H1 (cell line): ENCODE results near the gene FAM107A. TPM values are rescaled to one million over a fixed set of nuclear protein-coding genes. Genes with fewer than 3 reads are reported as not detected.

Source experiments
- CTCF ChIA-PET: fragments of 300-600 bp; sonication (Branson Sonifier 250); formaldehyde crosslinking; loops from one replicate; lab custom pipeline; 2021; ENCODE audit not compliant: partially characterized antibody; lab: Charles Lee
- POLR2A ChIA-PET: fragments of 300-600 bp; sonication (Branson Sonifier 250); formaldehyde crosslinking; loops from one replicate; lab custom pipeline; 2021; ENCODE audit warnings: inconsistent platforms; ENCODE audit not compliant: partially characterized antibody; lab: Charles Lee
- DNase-seq, 2 experiments: peaks; one replicate each; pipeline versions ENCODE4 v3.0.0 to v3.0.0-alpha.2; 2010 to 2022; ENCODE audit warnings: low spot score in 2 of 2, low read depth in 1 of 2, mixed read lengths in 1 of 2
- FAIRE-seq: peaks from 2 replicates; lab custom pipeline; 2011; peaks lifted over from hg19 to GRCh38; lab: Jason Lieb, UNC
- H2AFZ ChIP-seq: 2 replicates; pipeline ENCODE4 v1.8.1; 2012; ENCODE audit warnings: low read length, inconsistent platforms
- H2AK5ac ChIP-seq: 2 replicates; pipeline ENCODE4 v1.6.1; 2013; ENCODE audit warnings: low read depth, low read length
- H2BK120ac ChIP-seq: replicated peaks from 2 replicates; pipeline ENCODE3; 2013; ENCODE audit warnings: low read depth, low read length, inconsistent platforms
- H2BK12ac ChIP-seq: 2 replicates; pipeline ENCODE4 v1.6.1; 2013; ENCODE audit warnings: low read depth, low read length
- H2BK15ac ChIP-seq: 2 replicates; pipeline ENCODE4 v1.6.1; 2013; ENCODE audit warnings: low read length
- H2BK20ac ChIP-seq: 2 replicates; pipeline ENCODE4 v1.6.1; 2013; ENCODE audit warnings: low read length
- H2BK5ac ChIP-seq: 2 replicates; pipeline ENCODE4 v1.6.1; 2013; ENCODE audit warnings: low read depth, low read length
- H3K14ac ChIP-seq: 2 replicates; pipeline ENCODE4 v1.6.1; 2013; ENCODE audit warnings: inconsistent platforms; ENCODE audit not compliant: insufficient read length
- H3K18ac ChIP-seq: 2 replicates; pipeline ENCODE4 v1.6.1; 2013; ENCODE audit warnings: low read length; ENCODE audit errors: extremely low read depth
- H3K23ac ChIP-seq: 2 replicates; pipeline ENCODE4 v1.6.1; 2013; ENCODE audit warnings: inconsistent platforms; ENCODE audit not compliant: insufficient read length
- H3K23me2 ChIP-seq: 2 replicates; pipeline ENCODE4 v1.6.1; 2013; ENCODE audit warnings: low read depth, low read length
- H3K27ac ChIP-seq: 2 replicates; pipeline ENCODE4 v1.6.1; 2011; ENCODE audit warnings: low read depth, low read length, inconsistent platforms
- H3K27me3 ChIP-seq, 4 experiments: replicated peaks in 1 of 4; 1 replicate in 1 of 4; 2 replicates in 3 of 4; pipeline versions ENCODE4 v1.6.1 to v1.8.1; 2011 to 2013; ENCODE audit warnings: low read length in 3 of 4, mild to moderate bottlenecking in 3 of 4, inconsistent platforms in 2 of 4, mixed read lengths in 2 of 4, moderate library complexity in 1 of 4; ENCODE audit not compliant: control insufficient read depth in 3 of 4, insufficient read depth in 3 of 4; ENCODE audit errors: extremely low read depth in 1 of 4
- H3K36me3 ChIP-seq, 4 experiments: 2 replicates each; pipeline versions ENCODE4 v1.6.1 to v1.8.1; 2011 to 2013; ENCODE audit warnings: mild to moderate bottlenecking in 4 of 4, low read length in 3 of 4, moderate library complexity in 2 of 4, control low read depth in 1 of 4, inconsistent platforms in 1 of 4; ENCODE audit not compliant: insufficient read depth in 4 of 4, control insufficient read depth in 2 of 4
- H3K4ac ChIP-seq: replicated peaks from 2 replicates; pipeline ENCODE3; 2013; ENCODE audit warnings: low read length, low read depth, mixed read lengths, inconsistent platforms; ENCODE audit not compliant: insufficient read length
- H3K4me1 ChIP-seq, 4 experiments: replicated peaks in 1 of 4; 1 replicate in 1 of 4; 2 replicates in 3 of 4; pipeline versions ENCODE4 v1.6.1 to v1.8.1; 2011 to 2013; ENCODE audit warnings: low read length in 3 of 4, inconsistent platforms in 2 of 4, mixed read lengths in 1 of 4; ENCODE audit not compliant: insufficient read depth in 4 of 4, control insufficient read depth in 3 of 4
- H3K4me2 ChIP-seq, 2 experiments: 2 replicates each; pipeline versions ENCODE4 v1.6.1 to v1.8.1; 2011 to 2013; ENCODE audit warnings: low read depth in 2 of 2, low read length in 2 of 2, control low read depth in 1 of 2, inconsistent platforms in 1 of 2, mild to moderate bottlenecking in 1 of 2; ENCODE audit not compliant: insufficient read depth in 1 of 2
- H3K4me3 ChIP-seq, 4 experiments: fragments of 200-600, 300-600 bp in 1 of 4; sonication (generic), shearing (Covaris generic), sonication (Bioruptor Twin) in 1 of 4; 2 replicates each; pipeline versions ENCODE4 v1.5.1 to v1.8.1; 2011 to 2016; ENCODE audit warnings: low read length in 4 of 4, low read depth in 3 of 4, control low read depth in 2 of 4, inconsistent platforms in 2 of 4, mild to moderate bottlenecking in 2 of 4, mixed read lengths in 1 of 4, moderate library complexity in 1 of 4; ENCODE audit not compliant: insufficient read depth in 2 of 4; ENCODE audit errors: extremely low read depth in 1 of 4
- H3K56ac ChIP-seq: replicated peaks from 2 replicates; pipeline ENCODE3; 2013; ENCODE audit warnings: low read depth, mild to moderate bottlenecking, mixed read lengths, low read length, inconsistent platforms; ENCODE audit not compliant: insufficient read length
- H3K79me1 ChIP-seq: 2 replicates; pipeline ENCODE4 v1.6.1; 2013; ENCODE audit warnings: low read depth, low read length, control low read depth
- H3K79me2 ChIP-seq, 2 experiments: 2 replicates each; pipeline versions ENCODE4 v1.6.1 to v1.8.1; 2012 to 2013; ENCODE audit warnings: low read length in 2 of 2, mild to moderate bottlenecking in 2 of 2, inconsistent platforms in 1 of 2; ENCODE audit not compliant: insufficient read depth in 2 of 2, control insufficient read depth in 1 of 2
- H3K9ac ChIP-seq, 4 experiments: replicated peaks in 1 of 4; 1 replicate in 1 of 4; 2 replicates in 3 of 4; pipeline versions ENCODE4 v1.6.1 to v1.8.1; 2011 to 2013; ENCODE audit warnings: low read depth in 3 of 4, low read length in 3 of 4, control low read depth in 2 of 4, mild to moderate bottlenecking in 2 of 4, moderate library complexity in 2 of 4, inconsistent platforms in 1 of 4; ENCODE audit errors: extremely low read depth in 1 of 4
- H3K9me3 ChIP-seq, 2 experiments: 2 replicates each; pipeline versions ENCODE4 v1.6.1 to v1.8.1; 2012 to 2013; ENCODE audit warnings: mild to moderate bottlenecking in 2 of 2, moderate library complexity in 2 of 2, control low read depth in 1 of 2, inconsistent platforms in 1 of 2, low read depth in 1 of 2, low read length in 1 of 2, mixed read lengths in 1 of 2; ENCODE audit not compliant: insufficient read depth in 2 of 2
- H4K20me1 ChIP-seq, 2 experiments: replicated peaks in 1 of 2; 2 replicates each; pipeline versions ENCODE3 to v1.8.1; 2011 to 2013; ENCODE audit warnings: inconsistent platforms in 2 of 2, low read length in 2 of 2, mild to moderate bottlenecking in 1 of 2; ENCODE audit not compliant: insufficient read depth in 2 of 2, control insufficient read depth in 1 of 2
- H4K5ac ChIP-seq: 2 replicates; pipeline ENCODE4 v1.6.1; 2013; ENCODE audit warnings: low read length, low read depth, mixed read lengths, inconsistent platforms; ENCODE audit not compliant: insufficient read length
- H4K8ac ChIP-seq: 2 replicates; pipeline ENCODE4 v1.8.0; 2013; ENCODE audit warnings: mild to moderate bottlenecking, moderate library complexity, low read length, inconsistent platforms; ENCODE audit not compliant: insufficient read depth; ENCODE audit errors: extremely low read depth
- H4K91ac ChIP-seq: replicated peaks from 2 replicates; pipeline ENCODE3; 2013; ENCODE audit warnings: low read length, mixed read lengths, inconsistent platforms; ENCODE audit not compliant: insufficient read length
- BCL11A ChIP-seq, 2 experiments: IDR thresholded peaks; one replicate each; pipeline ENCODE4 v1.6.1; 2011; ENCODE audit warnings: low read depth in 2 of 2, low read length in 2 of 2, mild to moderate bottlenecking in 2 of 2
- BRCA1 ChIP-seq: IDR thresholded peaks from 2 replicates; pipeline ENCODE4 v1.6.1; 2012; ENCODE audit warnings: low read depth, low read length, improper control_type of control experiment
- KDM5A ChIP-seq: fragments of 200-600 bp; IDR thresholded peaks from 2 replicates; pipeline ENCODE4 v1.7.1; 2012; ENCODE audit warnings: mild to moderate bottlenecking, low read length, inconsistent platforms, mixed read lengths
- SP1 ChIP-seq: IDR thresholded peaks from 2 replicates; pipeline ENCODE4 v1.6.1; 2011; ENCODE audit warnings: low read depth, low read length
- SP4 ChIP-seq: IDR thresholded peaks from 2 replicates; pipeline ENCODE4 v1.6.1; 2012; ENCODE audit warnings: low read length, inconsistent platforms
- WGBS, 2 experiments: shearing (Covaris generic) in 1 of 2; methylation state at CpG; one replicate each; pipeline versions ENCODE4 v1.1.6 to v1.1.7; 2013 to 2015; ENCODE audit warnings: low lambda C conversion rate in 2 of 2, mixed read lengths in 2 of 2, inconsistent platforms in 1 of 2, low coverage in 1 of 2, missing lambda C conversion rate in 1 of 2; ENCODE audit not compliant: insufficient replicate concordance in 2 of 2, insufficient coverage in 1 of 2, insufficient read length in 1 of 2; ENCODE audit errors: extremely low coverage in 1 of 2, missing lambda C conversion rate in 1 of 2; 5-methylcytosine and 5-hydroxymethylcytosine counted together
- polyA plus RNA-seq, 7 experiments: library from polyadenylated mRNA; depleted of rRNA in 3 of 7; stranded (reverse) in 5 of 7; unstranded in 2 of 7; fragments of >200 nt in 5 of 7; fragments of 200-250 nt in 2 of 7; gene quantifications; 1 replicate in 5 of 7; 2 replicates in 1 of 7; 4 replicates in 1 of 7; pipeline versions ENCODE4 v1.2.1 to v1.2.3, GENCODE V29; 2011 to 2013; ENCODE audit warnings: missing spikeins in 2 of 7, mixed read lengths in 2 of 7
- total RNA-seq: library from RNA; stranded (reverse); fragmentation: NEBNext Ultra II Directional; extraction: Animal tissue kit (Norgen Biotek cat#: 25700); gene quantifications from 2 replicates; pipeline ENCODE4 v1.2.1, GENCODE V29; 2021
- TF ChIP-seq, protein P1 (sequence below): IDR thresholded peaks from 2 replicates; pipeline ENCODE4 v1.6.1; 2012; ENCODE audit warnings: inconsistent platforms

Gene FAM107A
- total and polyA plus RNA-seq, 2 of the 8 experiments (the other 6 are each of a cell fraction or from before 2014, with no cell fraction given) = 0.51 to 0.65 TPM

DNA sequence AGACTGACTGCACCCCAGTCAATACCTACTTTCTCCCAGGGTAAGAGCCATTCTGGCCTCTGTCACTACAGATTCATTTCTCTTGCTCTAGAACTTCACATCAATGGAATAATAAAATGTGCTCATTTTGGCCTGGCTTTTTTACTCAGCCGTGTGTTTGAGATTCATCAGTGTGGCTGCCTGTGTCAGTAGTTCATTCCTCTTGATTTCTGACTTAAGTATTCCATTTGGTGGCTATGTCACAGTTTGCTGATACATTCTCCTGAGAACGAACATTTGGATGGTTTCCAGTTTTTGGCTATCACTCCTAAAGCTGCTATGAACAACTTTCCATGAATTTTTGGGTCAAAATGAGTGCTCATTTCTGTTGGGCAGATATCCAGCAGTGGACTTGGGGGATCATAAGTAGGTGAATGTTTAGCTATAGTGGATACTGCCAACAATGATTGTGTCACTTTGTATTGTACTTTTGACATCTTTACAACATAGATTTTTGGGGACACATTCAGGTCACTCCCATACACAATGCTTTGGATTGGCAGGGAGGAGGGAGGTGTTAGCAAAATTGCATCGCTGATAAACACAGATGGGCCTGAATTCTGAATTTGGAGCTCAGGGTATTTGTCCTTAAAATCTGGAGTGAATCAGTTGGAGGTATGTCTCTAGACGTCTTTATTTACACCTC is 19.8 kb upstream of the FAM107A start:
- H2BK12ac ChIP-seq = no peak overlapping the region
- no peak overlapping the region for H3K9ac ChIP-seq
- 89% methylated on average over 4 of the region's 4 CpGs; no CpG with 5 or more reads in 1 of the 2 experiments for WGBS, 2 experiments
- no peak overlapping the region for H3K4me2 ChIP-seq
- no peak overlapping the region for H3K27ac ChIP-seq
- H4K91ac ChIP-seq = no peak overlapping the region
- FAIRE-seq (no peak), DNase-seq (no peak)
- H3K14ac ChIP-seq = no peak overlapping the region
- no peak overlapping the region for H3K23ac ChIP-seq
- POLR2A ChIA-PET = no interaction called here
- no peaks in the 10 kb centered on the region for H3K36me3 ChIP-seq
- H3K79me1 ChIP-seq = no peaks in the 10 kb centered on the region
- no peaks in the 10 kb centered on the region for H3K9me3 ChIP-seq
- no peak overlapping the region for H3K4me3 ChIP-seq
- H3K4ac ChIP-seq = no peak overlapping the region
- CTCF ChIA-PET = interaction anchor here (0.6 to 2.8 kb wide), 11 partner anchors 9 to 573 kb away, joined by 3 to 16 read pairs (median 3); no protein-coding TSS in a partner anchor
- no peak overlapping the region for H2AFZ ChIP-seq
- H3K79me2 ChIP-seq = no peaks in the 10 kb centered on the region
- H3K56ac ChIP-seq = no peak overlapping the region
- H3K4me1 ChIP-seq = peaks cover 0 to 3% (median 0%) of the 10 kb centered on the region in 4 experiments; a peak in 1 of 7 replicates
- H3K23me2 ChIP-seq = peaks cover 1% of the 10 kb centered on the region; the same call in 1 of the 2 replicates
- H4K20me1 ChIP-seq = no peaks in the 10 kb centered on the region
- H2BK20ac ChIP-seq = no peak overlapping the region
- no peak overlapping the region for H2BK15ac ChIP-seq
- no peak overlapping the region for H4K8ac ChIP-seq
- TF ChIP-seq KDM5A = no peak
- no peak for TF ChIP-seq SP1
- TF ChIP-seq BCL11A (IDR thresholded peaks at IDR 0.05; ENCODE audit: low read depth in 2 of 2, low read length in 2 of 2) = no peak
- TF ChIP-seq, protein P1, sequence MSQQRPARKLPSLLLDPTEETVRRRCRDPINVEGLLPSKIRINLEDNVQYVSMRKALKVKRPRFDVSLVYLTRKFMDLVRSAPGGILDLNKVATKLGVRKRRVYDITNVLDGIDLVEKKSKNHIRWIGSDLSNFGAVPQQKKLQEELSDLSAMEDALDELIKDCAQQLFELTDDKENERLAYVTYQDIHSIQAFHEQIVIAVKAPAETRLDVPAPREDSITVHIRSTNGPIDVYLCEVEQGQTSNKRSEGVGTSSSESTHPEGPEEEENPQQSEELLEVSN = no peak
- no peak for TF ChIP-seq SP4
- no peak for TF ChIP-seq BRCA1
- TF ChIP-seq, all 59 proteins: peak for 0
- Histone ChIP-seq H2BK5ac (no peak overlapping the region), H4K5ac (no peak overlapping the region), H3K27me3 (no peaks in the 10 kb centered on the region), H2AK5ac (no peak overlapping the region), H2BK120ac (no peak overlapping the region), H3K18ac (no peak overlapping the region)
